Psoas muscle (tissue), 8 donors: ENCODE results near the gene PHRF1. TPM values are rescaled to one million over a fixed set of nuclear protein-coding genes. Genes with fewer than 3 reads are reported as not detected.

ENCODE experiments used
- ATAC-seq, 4 donors: fragments of 200-7000 bp; cut with Tn5 transposase; one replicate each; pipeline ENCODE4 v1.9.1; 2020; ENCODE audit warnings: moderate library complexity in 3 of 4, mild to moderate bottlenecking in 2 of 4
- DNase-seq, 2 donors: peaks; one replicate each; pipeline ENCODE4 v3.0.0-alpha.2; 2020
- H3K27ac ChIP-seq: fragments of 200-600 bp; one replicate; pipeline ENCODE4 v1.8.0; 2022
- H3K27me3 ChIP-seq, 3 donors: fragments of 200-600 bp in 1 of 3; one replicate each; pipeline versions ENCODE4 v1.6.1 to v1.8.0; 2013 to 2022; ENCODE audit warnings: low read length in 2 of 3, mild to moderate bottlenecking in 2 of 3, moderate library complexity in 1 of 3; ENCODE audit not compliant: insufficient read depth in 3 of 3
- H3K36me3 ChIP-seq, 2 donors: fragments of 200-600 bp in 1 of 2; one replicate each; pipeline versions ENCODE4 v1.6.1 to v1.8.0; 2013 to 2022; ENCODE audit warnings: low read depth in 1 of 2, mild to moderate bottlenecking in 1 of 2, moderate library complexity in 1 of 2; ENCODE audit not compliant: insufficient read depth in 1 of 2
- H3K4me1 ChIP-seq: fragments of 200-600 bp; one replicate; pipeline ENCODE4 v1.8.0; 2022
- H3K4me3 ChIP-seq: fragments of 200-600 bp; one replicate; pipeline ENCODE4 v1.8.0; 2022; ENCODE audit warnings: mild to moderate bottlenecking
- H3K9me3 ChIP-seq: fragments of 200-600 bp; one replicate; pipeline ENCODE4 v1.8.0; 2022
- WGBS, 3 donors: extraction: QIAGEN DNeasy Blood & Tissue Kit; methylation state at CpG; one replicate each; pipeline versions ENCODE4 v1.1.6 to v1.1.7; 2013; 5-methylcytosine and 5-hydroxymethylcytosine counted together
- intact Hi-C, 2 donors: fragments of 100-400 bp; cut with DNase I; formaldehyde crosslinking; loops; one replicate each; pipeline versions ENCODE4 v1.11.0 to v1.14.2; 2022
- long read RNA-seq, 2 donors: library from polyadenylated mRNA; unstranded; transcript quantifications; one replicate each; pipeline ENCODE4 v2.0.0, GENCODE V29; 2021
- polyA plus RNA-seq, 3 donors: library from polyadenylated mRNA; stranded (reverse); fragments of 200-250 nt; gene quantifications; one replicate each; pipeline ENCODE4 v1.2.3, GENCODE V29; 2013
- total RNA-seq, 4 donors: library from RNA; stranded (reverse); fragmentation: NEBNext Ultra II Directional in 2 of 4; extraction: Animal tissue kit (Norgen Biotek cat#: 25700) in 2 of 4; gene quantifications; one replicate each; pipeline versions ENCODE4 v1.2.1 to v1.2.4, GENCODE V29; 2021 to 2023
- TF ChIP-seq, protein P1 (sequence below): fragments of 200-600 bp; IDR thresholded peaks from one replicate; pipeline ENCODE4 v1.8.0; 2022; ENCODE audit warnings: antibody characterized with exemption
- donor health status: healthy with polysubstance abuse.
- donor health status: DM: no; HTN: no; CAD: no; lungs with moderate emphysema.
- donor health status: Bipolar disorder and iron deficiency.
- donor health status: healthy.
- donor health status: DM: yes; HTN: yes; CAD: no.
- donor health status: DM: no; HTN: no; CAD: no.
- donor health status: DM: no; HTN: no; CAD: no.
- donor health status: DM: yes; HTN: yes; CAD: no.

Gene PHRF1, protein sequence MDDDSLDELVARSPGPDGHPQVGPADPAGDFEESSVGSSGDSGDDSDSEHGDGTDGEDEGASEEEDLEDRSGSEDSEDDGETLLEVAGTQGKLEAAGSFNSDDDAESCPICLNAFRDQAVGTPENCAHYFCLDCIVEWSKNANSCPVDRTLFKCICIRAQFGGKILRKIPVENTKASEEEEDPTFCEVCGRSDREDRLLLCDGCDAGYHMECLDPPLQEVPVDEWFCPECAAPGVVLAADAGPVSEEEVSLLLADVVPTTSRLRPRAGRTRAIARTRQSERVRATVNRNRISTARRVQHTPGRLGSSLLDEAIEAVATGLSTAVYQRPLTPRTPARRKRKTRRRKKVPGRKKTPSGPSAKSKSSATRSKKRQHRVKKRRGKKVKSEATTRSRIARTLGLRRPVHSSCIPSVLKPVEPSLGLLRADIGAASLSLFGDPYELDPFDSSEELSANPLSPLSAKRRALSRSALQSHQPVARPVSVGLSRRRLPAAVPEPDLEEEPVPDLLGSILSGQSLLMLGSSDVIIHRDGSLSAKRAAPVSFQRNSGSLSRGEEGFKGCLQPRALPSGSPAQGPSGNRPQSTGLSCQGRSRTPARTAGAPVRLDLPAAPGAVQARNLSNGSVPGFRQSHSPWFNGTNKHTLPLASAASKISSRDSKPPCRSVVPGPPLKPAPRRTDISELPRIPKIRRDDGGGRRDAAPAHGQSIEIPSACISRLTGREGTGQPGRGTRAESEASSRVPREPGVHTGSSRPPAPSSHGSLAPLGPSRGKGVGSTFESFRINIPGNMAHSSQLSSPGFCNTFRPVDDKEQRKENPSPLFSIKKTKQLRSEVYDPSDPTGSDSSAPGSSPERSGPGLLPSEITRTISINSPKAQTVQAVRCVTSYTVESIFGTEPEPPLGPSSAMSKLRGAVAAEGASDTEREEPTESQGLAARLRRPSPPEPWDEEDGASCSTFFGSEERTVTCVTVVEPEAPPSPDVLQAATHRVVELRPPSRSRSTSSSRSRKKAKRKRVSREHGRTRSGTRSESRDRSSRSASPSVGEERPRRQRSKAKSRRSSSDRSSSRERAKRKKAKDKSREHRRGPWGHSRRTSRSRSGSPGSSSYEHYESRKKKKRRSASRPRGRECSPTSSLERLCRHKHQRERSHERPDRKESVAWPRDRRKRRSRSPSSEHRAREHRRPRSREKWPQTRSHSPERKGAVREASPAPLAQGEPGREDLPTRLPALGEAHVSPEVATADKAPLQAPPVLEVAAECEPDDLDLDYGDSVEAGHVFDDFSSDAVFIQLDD (N-terminal part only)
- total RNA-seq: 10 to 100 TPM; 19.8 to 31.2 (median 25.0) TPM
- 10 to 100 TPM; 11.7 to 19.5 (median 13.5) TPM for polyA plus RNA-seq
- long read RNA-seq, donor 1, partial matches to known transcripts: 19 of 21 reads
- long read RNA-seq, donor 1, other reads (novel, unspliced or antisense): 2 of 21 reads
- long read RNA-seq, donor 2, full-length matches to known transcripts: 3 of 65 reads
- long read RNA-seq, donor 2, partial matches to known transcripts: 55 of 65 reads
- long read RNA-seq, donor 2, other reads (novel, unspliced or antisense): 7 of 65 reads

DNA sequence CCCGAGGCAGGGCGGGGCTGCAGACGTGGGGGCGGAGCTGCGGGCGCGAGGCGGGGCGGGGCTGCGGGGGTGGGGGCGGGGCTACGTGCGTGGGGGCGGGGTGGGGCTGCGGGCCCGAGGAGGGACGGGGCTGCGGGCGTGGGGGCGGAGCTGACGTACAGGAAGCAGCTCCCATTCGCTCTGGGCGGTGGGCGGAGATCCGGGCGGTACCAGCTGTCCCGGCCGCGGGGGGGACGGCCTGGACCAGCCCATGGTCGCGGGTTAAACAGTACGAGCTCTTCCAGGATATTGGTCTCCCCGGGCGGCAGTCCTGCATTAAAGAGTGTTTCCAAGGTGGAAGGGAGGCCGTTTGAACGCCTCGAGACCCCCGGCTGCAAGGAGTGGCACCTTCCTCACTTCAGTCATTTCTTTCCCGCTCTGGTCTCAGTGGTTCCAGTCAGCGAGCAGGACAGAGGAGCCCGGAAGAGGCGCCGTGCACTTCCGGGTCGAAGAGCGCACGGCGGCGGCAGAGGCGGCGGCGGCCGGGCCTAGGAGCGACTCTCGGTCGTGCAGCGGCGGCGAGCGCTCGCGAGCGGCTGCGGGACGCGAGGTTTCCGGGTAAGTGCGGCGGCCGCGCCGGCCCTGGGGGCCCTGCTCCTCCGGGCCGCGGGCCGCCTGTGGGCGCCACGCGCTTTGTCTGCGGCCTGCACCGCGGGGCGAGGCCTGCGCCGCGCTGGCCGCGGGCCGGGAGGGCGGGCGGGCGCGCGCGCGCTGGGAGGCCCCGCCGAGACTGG is at the start of gene PHRF1:
TSS of gene PHRF1 (plus strand) at position 475 of the 773 bp plus-strand sequence. CDS start 5,043 bp downstream, outside the sequence.
- peak; percentile 92 to 95 (median 93) for ATAC-seq
- H3K4me3 ChIP-seq: peak within 1 kb of the TSS; percentile 98
- WGBS, 3 donors: 0 to 1% (median 0%) methylated on average over 30 to 94 of the region's 99 CpGs

DNA sequence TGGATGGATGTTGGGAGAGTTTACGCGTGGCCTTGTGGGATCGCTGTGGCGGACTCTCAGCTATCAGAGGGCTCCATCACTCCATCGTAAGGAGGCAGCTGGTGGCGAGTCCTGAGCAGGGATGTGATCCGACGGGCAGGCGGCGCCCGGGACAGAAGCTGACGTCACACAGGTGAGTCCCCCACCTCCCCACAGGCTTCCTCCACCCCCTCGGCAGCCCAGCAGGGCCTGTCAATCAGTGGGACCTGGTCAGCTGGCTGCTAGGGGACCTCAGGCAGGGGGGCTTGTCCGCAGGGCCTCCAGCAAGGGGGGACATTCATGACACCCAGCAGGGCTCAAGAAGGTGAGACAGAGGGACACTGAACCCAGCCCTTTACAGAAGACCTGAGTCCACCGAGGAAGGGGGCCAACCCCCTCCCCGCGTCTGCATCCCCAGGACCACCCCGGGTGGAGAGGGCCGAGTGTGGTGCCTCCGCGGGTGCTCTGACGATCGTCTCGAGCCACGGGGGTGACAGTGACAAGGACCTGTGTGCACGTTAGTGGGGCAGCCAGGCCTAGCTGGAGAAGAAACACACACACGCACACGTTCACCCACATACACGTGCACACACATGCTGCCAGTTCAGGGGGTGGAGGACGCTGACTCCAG is 48.0 kb upstream of the PHRF1 start:
- peaks cover 15% of the 10 kb centered on the region for H3K4me1 ChIP-seq
- peak in 1 of 2 donors; percentile 57 for DNase-seq

More for the DNA sequence above, at the start of gene PHRF1:
- H3K27me3 ChIP-seq: no peaks in the 10 kb centered on the region
- H3K36me3 ChIP-seq: peaks cover 0 to under 1% of the 10 kb centered on the region in 2 donors
- H3K9me3 ChIP-seq: no peaks in the 10 kb centered on the region
- peak within 1 kb of the TSS; percentile 97 for H3K27ac ChIP-seq
- intact Hi-C loops: loop anchor here (2.0 to 10.0 kb wide), 3 partner anchors 35 to 119 kb away; partner anchors contain the start of genes DEAF1 (in 1 of the 2), SCT (in 1 of the 2) and TMEM80 (in 1 of the 2)
- peak; percentile 96 to 99 for DNase-seq
- TF ChIP-seq, protein P1, sequence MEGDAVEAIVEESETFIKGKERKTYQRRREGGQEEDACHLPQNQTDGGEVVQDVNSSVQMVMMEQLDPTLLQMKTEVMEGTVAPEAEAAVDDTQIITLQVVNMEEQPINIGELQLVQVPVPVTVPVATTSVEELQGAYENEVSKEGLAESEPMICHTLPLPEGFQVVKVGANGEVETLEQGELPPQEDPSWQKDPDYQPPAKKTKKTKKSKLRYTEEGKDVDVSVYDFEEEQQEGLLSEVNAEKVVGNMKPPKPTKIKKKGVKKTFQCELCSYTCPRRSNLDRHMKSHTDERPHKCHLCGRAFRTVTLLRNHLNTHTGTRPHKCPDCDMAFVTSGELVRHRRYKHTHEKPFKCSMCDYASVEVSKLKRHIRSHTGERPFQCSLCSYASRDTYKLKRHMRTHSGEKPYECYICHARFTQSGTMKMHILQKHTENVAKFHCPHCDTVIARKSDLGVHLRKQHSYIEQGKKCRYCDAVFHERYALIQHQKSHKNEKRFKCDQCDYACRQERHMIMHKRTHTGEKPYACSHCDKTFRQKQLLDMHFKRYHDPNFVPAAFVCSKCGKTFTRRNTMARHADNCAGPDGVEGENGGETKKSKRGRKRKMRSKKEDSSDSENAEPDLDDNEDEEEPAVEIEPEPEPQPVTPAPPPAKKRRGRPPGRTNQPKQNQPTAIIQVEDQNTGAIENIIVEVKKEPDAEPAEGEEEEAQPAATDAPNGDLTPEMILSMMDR: no peak
- peaks cover 47% of the 10 kb centered on the region for H3K4me1 ChIP-seq

DNA sequence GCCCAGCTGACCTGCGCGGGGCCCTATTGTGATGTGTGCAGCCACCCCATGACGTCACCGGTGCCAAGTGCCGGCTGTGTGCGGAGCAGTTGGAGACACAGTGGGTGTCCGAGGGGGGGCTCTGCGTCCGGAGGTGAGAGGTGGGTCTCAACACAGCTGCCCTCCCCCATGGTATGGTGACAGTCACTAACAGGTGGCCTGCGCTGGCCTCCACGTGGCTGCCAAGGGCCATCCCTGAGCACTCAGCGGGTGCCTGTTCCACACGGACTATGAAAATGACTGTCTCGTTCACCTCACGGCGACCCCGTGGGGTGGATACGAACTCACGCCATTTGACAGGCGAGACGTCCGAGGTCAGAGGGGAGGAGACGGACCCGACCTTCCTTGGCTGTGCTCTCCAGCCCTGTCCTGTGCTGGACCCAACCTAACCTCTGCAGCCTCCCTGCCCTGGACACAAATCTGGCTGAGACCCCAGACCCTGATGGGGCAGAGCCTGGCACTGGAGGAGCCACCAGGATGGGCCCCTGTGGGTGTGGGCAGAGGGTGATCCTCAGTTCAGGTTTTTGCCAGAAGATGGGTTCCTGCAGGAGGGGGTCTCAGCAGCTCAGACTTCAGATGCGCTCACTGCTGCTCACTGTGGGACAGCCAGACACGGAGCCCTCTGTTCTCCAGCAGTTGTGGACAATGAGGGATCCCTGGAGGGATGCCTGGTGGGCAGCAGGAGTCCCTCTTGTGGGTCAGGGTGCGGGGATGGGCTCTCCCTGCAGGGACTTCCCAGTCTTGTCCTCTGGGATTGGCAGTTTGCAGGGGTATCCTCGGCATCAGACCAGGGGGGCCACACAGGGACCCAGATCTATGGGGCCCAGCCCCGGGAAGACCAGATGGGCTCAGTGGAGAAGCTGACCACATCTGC is 47.2 kb upstream of the PHRF1 start:
- WGBS, 3 donors: 22 to 42% (median 30%) methylated on average over 28 to 29 of the region's 29 CpGs
- peak; percentile 59 to 79 (median 74) for ATAC-seq
- TF ChIP-seq, protein P1: no peak
- Histone ChIP-seq H3K27me3 (no peaks in the 10 kb centered on the region), H3K9me3 (no peaks in the 10 kb centered on the region), H3K4me1 (peaks cover 23% of the 10 kb centered on the region), H3K4me3 (peak overlapping the region; percentile 15), H3K27ac (peak overlapping the region; percentile 15), H3K36me3 (peaks cover 0 to 29% of the 10 kb centered on the region in 2 donors)
- DNase-seq: peak in 1 of 2 donors; percentile 62
- intact Hi-C loops: no loop called here

More for the DNA sequence above, 48.0 kb upstream of the PHRF1 start:
- Histone ChIP-seq H3K27ac (peak overlapping the region; percentile 15), H3K9me3 (no peaks in the 10 kb centered on the region), H3K4me3 (peak overlapping the region; percentile 15), H3K36me3 (peaks cover 0 to 23% of the 10 kb centered on the region in 2 donors), H3K27me3 (no peaks in the 10 kb centered on the region)
- peak; percentile 2 to 16 (median 10) for ATAC-seq
- 62 to 68% (median 64%) methylated on average over 29 to 30 of the region's 30 CpGs for WGBS, 3 donors
- TF ChIP-seq, protein P1: no peak
- intact Hi-C loops: no loop called here
